H1 (cell line): ENCODE measurements around the gene WDR76. TPM values are rescaled to one million over a fixed set of nuclear protein-coding genes. Genes with fewer than 3 reads are reported as not detected.

ENCODE experiments used
- CTCF ChIA-PET: fragments of 300-600 bp; sonication (Branson Sonifier 250); formaldehyde crosslinking; loops from one replicate; lab custom pipeline; 2021; ENCODE audit not compliant: partially characterized antibody; lab: Charles Lee
- POLR2A ChIA-PET: fragments of 300-600 bp; sonication (Branson Sonifier 250); formaldehyde crosslinking; loops from one replicate; lab custom pipeline; 2021; ENCODE audit warnings: inconsistent platforms; ENCODE audit not compliant: partially characterized antibody; lab: Charles Lee
- DNase-seq, 2 experiments: peaks; one replicate each; pipeline versions ENCODE4 v3.0.0 to v3.0.0-alpha.2; 2010 to 2022; ENCODE audit warnings: low spot score in 2 of 2, low read depth in 1 of 2, mixed read lengths in 1 of 2
- FAIRE-seq: peaks from 2 replicates; lab custom pipeline; 2011; peaks lifted over from hg19 to GRCh38; lab: Jason Lieb, UNC
- H2AFZ ChIP-seq: 2 replicates; pipeline ENCODE4 v1.8.1; 2012; ENCODE audit warnings: low read length, inconsistent platforms
- H2AK5ac ChIP-seq: 2 replicates; pipeline ENCODE4 v1.6.1; 2013; ENCODE audit warnings: low read depth, low read length
- H2BK120ac ChIP-seq: replicated peaks from 2 replicates; pipeline ENCODE3; 2013; ENCODE audit warnings: low read depth, low read length, inconsistent platforms
- H2BK12ac ChIP-seq: 2 replicates; pipeline ENCODE4 v1.6.1; 2013; ENCODE audit warnings: low read depth, low read length
- H2BK15ac ChIP-seq: 2 replicates; pipeline ENCODE4 v1.6.1; 2013; ENCODE audit warnings: low read length
- H2BK20ac ChIP-seq: 2 replicates; pipeline ENCODE4 v1.6.1; 2013; ENCODE audit warnings: low read length
- H2BK5ac ChIP-seq: 2 replicates; pipeline ENCODE4 v1.6.1; 2013; ENCODE audit warnings: low read depth, low read length
- H3K14ac ChIP-seq: 2 replicates; pipeline ENCODE4 v1.6.1; 2013; ENCODE audit warnings: inconsistent platforms; ENCODE audit not compliant: insufficient read length
- H3K18ac ChIP-seq: 2 replicates; pipeline ENCODE4 v1.6.1; 2013; ENCODE audit warnings: low read length; ENCODE audit errors: extremely low read depth
- H3K23ac ChIP-seq: 2 replicates; pipeline ENCODE4 v1.6.1; 2013; ENCODE audit warnings: inconsistent platforms; ENCODE audit not compliant: insufficient read length
- H3K23me2 ChIP-seq: 2 replicates; pipeline ENCODE4 v1.6.1; 2013; ENCODE audit warnings: low read depth, low read length
- H3K27ac ChIP-seq: 2 replicates; pipeline ENCODE4 v1.6.1; 2011; ENCODE audit warnings: low read depth, low read length, inconsistent platforms
- H3K27me3 ChIP-seq, 4 experiments: replicated peaks in 1 of 4; 1 replicate in 1 of 4; 2 replicates in 3 of 4; pipeline versions ENCODE4 v1.6.1 to v1.8.1; 2011 to 2013; ENCODE audit warnings: low read length in 3 of 4, mild to moderate bottlenecking in 3 of 4, inconsistent platforms in 2 of 4, mixed read lengths in 2 of 4, moderate library complexity in 1 of 4; ENCODE audit not compliant: control insufficient read depth in 3 of 4, insufficient read depth in 3 of 4; ENCODE audit errors: extremely low read depth in 1 of 4
- H3K36me3 ChIP-seq, 4 experiments: 2 replicates each; pipeline versions ENCODE4 v1.6.1 to v1.8.1; 2011 to 2013; ENCODE audit warnings: mild to moderate bottlenecking in 4 of 4, low read length in 3 of 4, moderate library complexity in 2 of 4, control low read depth in 1 of 4, inconsistent platforms in 1 of 4; ENCODE audit not compliant: insufficient read depth in 4 of 4, control insufficient read depth in 2 of 4
- H3K4ac ChIP-seq: replicated peaks from 2 replicates; pipeline ENCODE3; 2013; ENCODE audit warnings: low read length, low read depth, mixed read lengths, inconsistent platforms; ENCODE audit not compliant: insufficient read length
- H3K4me1 ChIP-seq, 4 experiments: replicated peaks in 1 of 4; 1 replicate in 1 of 4; 2 replicates in 3 of 4; pipeline versions ENCODE4 v1.6.1 to v1.8.1; 2011 to 2013; ENCODE audit warnings: low read length in 3 of 4, inconsistent platforms in 2 of 4, mixed read lengths in 1 of 4; ENCODE audit not compliant: insufficient read depth in 4 of 4, control insufficient read depth in 3 of 4
- H3K4me2 ChIP-seq, 2 experiments: 2 replicates each; pipeline versions ENCODE4 v1.6.1 to v1.8.1; 2011 to 2013; ENCODE audit warnings: low read depth in 2 of 2, low read length in 2 of 2, control low read depth in 1 of 2, inconsistent platforms in 1 of 2, mild to moderate bottlenecking in 1 of 2; ENCODE audit not compliant: insufficient read depth in 1 of 2
- H3K4me3 ChIP-seq, 4 experiments: fragments of 200-600, 300-600 bp in 1 of 4; sonication (generic), shearing (Covaris generic), sonication (Bioruptor Twin) in 1 of 4; 2 replicates each; pipeline versions ENCODE4 v1.5.1 to v1.8.1; 2011 to 2016; ENCODE audit warnings: low read length in 4 of 4, low read depth in 3 of 4, control low read depth in 2 of 4, inconsistent platforms in 2 of 4, mild to moderate bottlenecking in 2 of 4, mixed read lengths in 1 of 4, moderate library complexity in 1 of 4; ENCODE audit not compliant: insufficient read depth in 2 of 4; ENCODE audit errors: extremely low read depth in 1 of 4
- H3K56ac ChIP-seq: replicated peaks from 2 replicates; pipeline ENCODE3; 2013; ENCODE audit warnings: low read depth, mild to moderate bottlenecking, mixed read lengths, low read length, inconsistent platforms; ENCODE audit not compliant: insufficient read length
- H3K79me1 ChIP-seq: 2 replicates; pipeline ENCODE4 v1.6.1; 2013; ENCODE audit warnings: low read depth, low read length, control low read depth
- H3K79me2 ChIP-seq, 2 experiments: 2 replicates each; pipeline versions ENCODE4 v1.6.1 to v1.8.1; 2012 to 2013; ENCODE audit warnings: low read length in 2 of 2, mild to moderate bottlenecking in 2 of 2, inconsistent platforms in 1 of 2; ENCODE audit not compliant: insufficient read depth in 2 of 2, control insufficient read depth in 1 of 2
- H3K9ac ChIP-seq, 4 experiments: replicated peaks in 1 of 4; 1 replicate in 1 of 4; 2 replicates in 3 of 4; pipeline versions ENCODE4 v1.6.1 to v1.8.1; 2011 to 2013; ENCODE audit warnings: low read depth in 3 of 4, low read length in 3 of 4, control low read depth in 2 of 4, mild to moderate bottlenecking in 2 of 4, moderate library complexity in 2 of 4, inconsistent platforms in 1 of 4; ENCODE audit errors: extremely low read depth in 1 of 4
- H3K9me3 ChIP-seq, 2 experiments: 2 replicates each; pipeline versions ENCODE4 v1.6.1 to v1.8.1; 2012 to 2013; ENCODE audit warnings: mild to moderate bottlenecking in 2 of 2, moderate library complexity in 2 of 2, control low read depth in 1 of 2, inconsistent platforms in 1 of 2, low read depth in 1 of 2, low read length in 1 of 2, mixed read lengths in 1 of 2; ENCODE audit not compliant: insufficient read depth in 2 of 2
- H4K20me1 ChIP-seq, 2 experiments: replicated peaks in 1 of 2; 2 replicates each; pipeline versions ENCODE3 to v1.8.1; 2011 to 2013; ENCODE audit warnings: inconsistent platforms in 2 of 2, low read length in 2 of 2, mild to moderate bottlenecking in 1 of 2; ENCODE audit not compliant: insufficient read depth in 2 of 2, control insufficient read depth in 1 of 2
- H4K5ac ChIP-seq: 2 replicates; pipeline ENCODE4 v1.6.1; 2013; ENCODE audit warnings: low read length, low read depth, mixed read lengths, inconsistent platforms; ENCODE audit not compliant: insufficient read length
- H4K8ac ChIP-seq: 2 replicates; pipeline ENCODE4 v1.8.0; 2013; ENCODE audit warnings: mild to moderate bottlenecking, moderate library complexity, low read length, inconsistent platforms; ENCODE audit not compliant: insufficient read depth; ENCODE audit errors: extremely low read depth
- H4K91ac ChIP-seq: replicated peaks from 2 replicates; pipeline ENCODE3; 2013; ENCODE audit warnings: low read length, mixed read lengths, inconsistent platforms; ENCODE audit not compliant: insufficient read length
- BACH1 ChIP-seq: IDR thresholded peaks from 2 replicates; pipeline ENCODE4 v1.6.1; 2012; ENCODE audit warnings: low read length, improper control_type of control experiment
- CHD1 ChIP-seq: IDR thresholded peaks from 2 replicates; pipeline ENCODE4 v1.6.1; 2012; ENCODE audit warnings: low read depth, low read length, improper control_type of control experiment
- EGR1 ChIP-seq: IDR thresholded peaks from 2 replicates; pipeline ENCODE4 v1.6.1; 2011; ENCODE audit warnings: low read depth, low read length, borderline replicate concordance
- GABPA ChIP-seq: IDR thresholded peaks from 2 replicates; pipeline ENCODE4 v1.6.1; 2011; ENCODE audit warnings: mild to moderate bottlenecking, low read length, moderate library complexity, borderline replicate concordance; ENCODE audit not compliant: insufficient read depth
- MAFK ChIP-seq: IDR thresholded peaks from 2 replicates; pipeline ENCODE4 v1.6.1; 2012; ENCODE audit warnings: low read depth, mild to moderate bottlenecking, improper control_type of control experiment, low read length
- WGBS, 2 experiments: shearing (Covaris generic) in 1 of 2; methylation state at CpG; one replicate each; pipeline versions ENCODE4 v1.1.6 to v1.1.7; 2013 to 2015; ENCODE audit warnings: low lambda C conversion rate in 2 of 2, mixed read lengths in 2 of 2, inconsistent platforms in 1 of 2, low coverage in 1 of 2, missing lambda C conversion rate in 1 of 2; ENCODE audit not compliant: insufficient replicate concordance in 2 of 2, insufficient coverage in 1 of 2, insufficient read length in 1 of 2; ENCODE audit errors: extremely low coverage in 1 of 2, missing lambda C conversion rate in 1 of 2; 5-methylcytosine and 5-hydroxymethylcytosine counted together
- polyA plus RNA-seq, 7 experiments: library from polyadenylated mRNA; depleted of rRNA in 3 of 7; stranded (reverse) in 5 of 7; unstranded in 2 of 7; fragments of >200 nt in 5 of 7; fragments of 200-250 nt in 2 of 7; gene quantifications; 1 replicate in 5 of 7; 2 replicates in 1 of 7; 4 replicates in 1 of 7; pipeline versions ENCODE4 v1.2.1 to v1.2.3, GENCODE V29; 2011 to 2013; ENCODE audit warnings: missing spikeins in 2 of 7, mixed read lengths in 2 of 7
- total RNA-seq: library from RNA; stranded (reverse); fragmentation: NEBNext Ultra II Directional; extraction: Animal tissue kit (Norgen Biotek cat#: 25700); gene quantifications from 2 replicates; pipeline ENCODE4 v1.2.1, GENCODE V29; 2021
- TF ChIP-seq, protein P1 (sequence below): IDR thresholded peaks from 2 replicates; pipeline ENCODE4 v1.6.1; 2012; ENCODE audit warnings: low read length, inconsistent platforms
- TF ChIP-seq, protein P2 (sequence below): IDR thresholded peaks from 2 replicates; pipeline ENCODE4 v1.6.1; 2012; ENCODE audit warnings: inconsistent platforms

WDR76 gene
- total and polyA plus RNA-seq, 2 of the 8 experiments (the other 6 are each of a cell fraction or from before 2014, with no cell fraction given): 4.1 to 18.9 TPM

DNA sequence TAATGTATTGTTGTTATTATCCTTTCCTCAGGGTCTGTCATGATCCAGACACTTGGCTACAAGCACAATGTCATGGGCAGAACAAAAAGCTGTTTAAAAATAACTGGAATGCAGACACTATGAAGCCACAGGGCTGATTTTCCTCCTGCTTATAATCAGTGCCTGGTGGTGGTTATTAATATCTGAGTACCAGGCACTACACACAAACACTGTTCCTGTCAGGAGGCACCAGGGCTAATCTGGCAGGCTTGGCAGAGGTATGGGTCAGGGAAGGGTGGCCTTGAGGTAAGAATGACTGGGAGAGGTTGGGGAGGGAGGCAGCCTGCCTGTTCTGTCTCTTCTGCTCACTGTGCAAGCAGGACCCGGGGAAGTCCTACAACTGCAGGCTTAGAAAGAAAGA, 67.2 kb downstream of the WDR76 start:
- Histone ChIP-seq H3K23me2 (no peaks in the 10 kb centered on the region), H3K4me3 (no peak overlapping the region), H3K79me2 (no peaks in the 10 kb centered on the region), H4K20me1 (peaks cover 0 to 2% of the 10 kb centered on the region in 2 experiments), H3K14ac (no peak overlapping the region), H3K4ac (no peak overlapping the region), H3K23ac (no peak overlapping the region), H3K18ac (no peak overlapping the region), H2BK20ac (no peak overlapping the region), H3K4me1 (peaks cover 0 to 2% (median 0%) of the 10 kb centered on the region in 4 experiments; a peak in 1 of 7 replicates)
- FAIRE-seq: no peak
- DNase-seq: no peak
- TF ChIP-seq CHD1: no peak
- TF ChIP-seq, protein P1, sequence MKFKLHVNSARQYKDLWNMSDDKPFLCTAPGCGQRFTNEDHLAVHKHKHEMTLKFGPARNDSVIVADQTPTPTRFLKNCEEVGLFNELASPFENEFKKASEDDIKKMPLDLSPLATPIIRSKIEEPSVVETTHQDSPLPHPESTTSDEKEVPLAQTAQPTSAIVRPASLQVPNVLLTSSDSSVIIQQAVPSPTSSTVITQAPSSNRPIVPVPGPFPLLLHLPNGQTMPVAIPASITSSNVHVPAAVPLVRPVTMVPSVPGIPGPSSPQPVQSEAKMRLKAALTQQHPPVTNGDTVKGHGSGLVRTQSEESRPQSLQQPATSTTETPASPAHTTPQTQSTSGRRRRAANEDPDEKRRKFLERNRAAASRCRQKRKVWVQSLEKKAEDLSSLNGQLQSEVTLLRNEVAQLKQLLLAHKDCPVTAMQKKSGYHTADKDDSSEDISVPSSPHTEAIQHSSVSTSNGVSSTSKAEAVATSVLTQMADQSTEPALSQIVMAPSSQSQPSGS: no peak
- no peak for TF ChIP-seq EGR1
- TF ChIP-seq GABPA: no peak
- TF ChIP-seq, protein P2, sequence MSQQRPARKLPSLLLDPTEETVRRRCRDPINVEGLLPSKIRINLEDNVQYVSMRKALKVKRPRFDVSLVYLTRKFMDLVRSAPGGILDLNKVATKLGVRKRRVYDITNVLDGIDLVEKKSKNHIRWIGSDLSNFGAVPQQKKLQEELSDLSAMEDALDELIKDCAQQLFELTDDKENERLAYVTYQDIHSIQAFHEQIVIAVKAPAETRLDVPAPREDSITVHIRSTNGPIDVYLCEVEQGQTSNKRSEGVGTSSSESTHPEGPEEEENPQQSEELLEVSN: no peak
- TF ChIP-seq MAFK: no peak
- no peak for TF ChIP-seq BACH1
- TF ChIP-seq, all 59 proteins: peak for 0
- Histone ChIP-seq H2BK12ac (no peak overlapping the region), H3K56ac (no peak overlapping the region), H2BK5ac (no peak overlapping the region), H3K4me2 (no peak overlapping the region), H3K9me3 (no peaks in the 10 kb centered on the region), H4K91ac (no peak overlapping the region), H3K79me1 (no peaks in the 10 kb centered on the region), H4K5ac (no peak overlapping the region), H3K27me3 (no peaks in the 10 kb centered on the region), H3K27ac (no peak overlapping the region), H3K36me3 (0 out of 8 replicates have a peak, but pooled peaks cover 0 to 2% (median 0%) of the 10 kb centered on the region in 4 experiments), H3K9ac (no peak overlapping the region), H2BK120ac (no peak overlapping the region), H4K8ac (no peak overlapping the region), H2AFZ (no peak overlapping the region), H2BK15ac (no peak overlapping the region), H2AK5ac (no peak overlapping the region)
- ChIA-PET CTCF (interaction anchor here (2.1 to 4.7 kb wide), 3 partner anchors 12 to 22 kb away, joined by 5 to 54 read pairs (median 20); no protein-coding TSS in a partner anchor), POLR2A (interaction anchor here (1.2 kb wide), 1 partner anchor 8 kb away, joined by 3 read pairs; no protein-coding TSS in a partner anchor)
- 90% methylated on average over 1 of the region's 1 CpG; no CpG with 5 or more reads in 1 of the 2 experiments for WGBS, 2 experiments
